Measurements from ENCODE around the gene RANBP17.

DNA sequence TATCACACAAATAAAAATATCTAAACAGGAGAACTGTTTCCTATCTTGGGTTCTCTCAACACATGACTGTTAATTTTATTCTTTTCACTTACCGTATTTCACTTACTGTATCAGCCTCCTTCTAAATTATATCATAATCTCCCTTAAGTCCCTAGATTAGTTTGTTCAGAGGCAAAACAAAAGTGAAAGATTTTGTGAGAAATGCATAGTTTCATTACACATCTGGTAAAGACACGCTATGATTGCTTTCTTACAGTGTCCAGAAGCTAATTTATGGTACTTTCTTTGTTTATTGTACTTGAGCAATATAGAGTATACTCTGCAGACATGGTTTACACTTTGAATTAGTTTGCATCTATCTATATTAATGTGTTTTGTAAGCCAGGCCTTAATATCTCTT is 287.5 kb downstream of the RANBP17 start:
- no peak for TF ChIP-seq EZH2 (IDR thresholded peaks at IDR 0.05; ENCODE audit: low read length, missing control alignments)
- TF ChIP-seq CTCF (conservative IDR thresholded peaks at IDR 0.05 in 1 of 2, IDR thresholded peaks at IDR 0.05 in 1 of 2; ENCODE audit: low read depth in 1 of 2, low read length in 2 of 2), result no peak

Data from fibroblast of lung (primary cell).